B cell (primary cell): ENCODE measurements around the gene STEAP2. TPM values are rescaled to one million over a fixed set of nuclear protein-coding genes. Genes with fewer than 3 reads are reported as not detected.

Experiments
- ATAC-seq: fragments of 200-7000 bp; cut with Tn5 transposase; one replicate; pipeline ENCODE4 v1.10.0; 2021; ENCODE audit warnings: low read depth, mild to moderate bottlenecking, moderate number of reproducible peaks, moderate library complexity
- CTCF ChIA-PET: fragments of 350-600 bp; sonication (Branson Sonifier 250); formaldehyde crosslinking; loops from one replicate; lab custom pipeline; 2021; ENCODE audit warnings: antibody characterized with exemption, inconsistent platforms; lab: Charles Lee
- POLR2A ChIA-PET: fragments of 350-600 bp; sonication (Branson Sonifier 250); formaldehyde crosslinking; loops from one replicate; lab custom pipeline; 2021; ENCODE audit warnings: antibody characterized with exemption; lab: Charles Lee
- DNase-seq: peaks from one replicate; pipeline ENCODE4 v3.0.0; 2013
- H2AFZ ChIP-seq: 2 replicates; pipeline ENCODE4 v1.6.1; 2012; ENCODE audit warnings: mild to moderate bottlenecking, low read depth, low read length; ENCODE audit not compliant: insufficient read depth, poor library complexity, severe bottlenecking
- H3K27ac ChIP-seq, 2 donors: 1 replicate in 1 of 2; 2 replicates in 1 of 2; pipeline ENCODE4 v1.5.1; 2012 to 2013; ENCODE audit warnings: low read length in 2 of 2, mild to moderate bottlenecking in 2 of 2, moderate library complexity in 1 of 2
- H3K27me3 ChIP-seq, 4 experiments: fragments of 200-600 bp in 1 of 4; sonication (generic) in 1 of 4; replicated peaks in 1 of 4; 1 replicate in 2 of 4; 2 replicates in 2 of 4; pipeline versions ENCODE4 v1.6.1 to v1.7.0; 2013 to 2016; ENCODE audit warnings: low read length in 3 of 4, mild to moderate bottlenecking in 2 of 4, mixed read lengths in 1 of 4, moderate library complexity in 1 of 4; ENCODE audit not compliant: insufficient read depth in 4 of 4, control insufficient read depth in 3 of 4; ENCODE audit errors: control extremely low read depth in 1 of 4
- H3K36me3 ChIP-seq, 2 experiments: replicated peaks in 1 of 2; 1 replicate in 1 of 2; 2 replicates in 1 of 2; pipeline versions ENCODE4 v1.6.1 to v1.7.1; 2013; ENCODE audit warnings: low read length in 1 of 2; ENCODE audit not compliant: insufficient read depth in 2 of 2, control insufficient read depth in 1 of 2; ENCODE audit errors: control extremely low read depth in 1 of 2, extremely low read depth in 1 of 2
- H3K4me1 ChIP-seq, 2 donors: fragments of 200-600 bp in 1 of 2; sonication (generic) in 1 of 2; 1 replicate in 1 of 2; 2 replicates in 1 of 2; pipeline versions ENCODE4 v1.5.1 to v1.6.1; 2013 to 2017; ENCODE audit warnings: low read length in 2 of 2; ENCODE audit not compliant: control insufficient read depth in 2 of 2, insufficient read depth in 2 of 2
- H3K4me2 ChIP-seq: replicated peaks from 2 replicates; pipeline ENCODE3; 2012; ENCODE audit warnings: mild to moderate bottlenecking, low read depth, low read length; ENCODE audit not compliant: poor library complexity, severe bottlenecking
- H3K4me3 ChIP-seq, 5 experiments: fragments of 200-600 bp in 1 of 5; sonication (generic) in 1 of 5; 1 replicate in 3 of 5; 2 replicates in 2 of 5; pipeline versions ENCODE4 v1.5.1 to v1.7.0; 2011 to 2016; ENCODE audit warnings: low read length in 4 of 5, mild to moderate bottlenecking in 4 of 5, low read depth in 2 of 5, control low read depth in 1 of 5, moderate library complexity in 1 of 5; ENCODE audit not compliant: insufficient read depth in 1 of 5; ENCODE audit errors: control extremely low read depth in 1 of 5, extremely low read depth in 1 of 5
- H3K79me2 ChIP-seq: fragments of 200-600 bp; sonication (generic); one replicate; pipeline ENCODE4 v1.6.0; 2016; ENCODE audit warnings: low read length; ENCODE audit not compliant: control insufficient read depth, insufficient read depth
- H3K9ac ChIP-seq: fragments of 200-600 bp; sonication (generic); 2 replicates; pipeline ENCODE4 v1.6.1; 2017; ENCODE audit warnings: mild to moderate bottlenecking, low read length, moderate library complexity
- H3K9me3 ChIP-seq, 3 donors: one replicate each; pipeline versions ENCODE4 v1.6.1 to v1.7.1; 2013; ENCODE audit warnings: low read length in 2 of 3; ENCODE audit not compliant: control insufficient read depth in 2 of 3, insufficient read depth in 1 of 3; ENCODE audit errors: control extremely low read depth in 1 of 3
- H4K20me1 ChIP-seq: 2 replicates; pipeline ENCODE4 v1.6.0; 2012; ENCODE audit warnings: mild to moderate bottlenecking, low read length; ENCODE audit not compliant: insufficient read depth, control insufficient read depth, poor library complexity, severe bottlenecking
- H3K27ac Mint-ChIP-seq: one replicate; pipeline ENCODE4 v1.8.0; 2021; ENCODE audit warnings: mixed read lengths
- H3K27me3 Mint-ChIP-seq: one replicate; pipeline ENCODE4 v1.8.0; 2021; ENCODE audit warnings: mixed read lengths
- H3K4me1 Mint-ChIP-seq: one replicate; pipeline ENCODE4 v1.8.0; 2021; ENCODE audit warnings: mixed read lengths
- H3K4me3 Mint-ChIP-seq: one replicate; pipeline ENCODE4 v1.8.0; 2021; ENCODE audit warnings: mixed read lengths
- H3K9me3 Mint-ChIP-seq: one replicate; pipeline ENCODE4 v1.8.0; 2022; ENCODE audit warnings: mixed read lengths; ENCODE audit not compliant: insufficient read depth
- EZH2 ChIP-seq: IDR thresholded peaks from 2 replicates; pipeline ENCODE4 v1.6.1; 2012; ENCODE audit warnings: borderline replicate concordance, low read depth, mild to moderate bottlenecking, moderate library complexity, low read length; ENCODE audit not compliant: insufficient read depth, poor library complexity, severe bottlenecking
- whole genome bisulfite sequencing: methylation state at CpG from one replicate; pipeline ENCODE4 v1.1.5; 2013; ENCODE audit warnings: missing lambda C conversion rate; ENCODE audit not compliant: insufficient coverage; 5-methylcytosine and 5-hydroxymethylcytosine counted together
- intact Hi-C: fragments of 100-400 bp; cut with micrococcal nuclease; formaldehyde crosslinking; loops from one replicate; pipeline ENCODE4 v1.10.0; 2022
- polyA plus RNA-seq: library from polyadenylated mRNA; depleted of rRNA; stranded (reverse); fragments of >200 nt; gene quantifications from 2 replicates; pipeline ENCODE4 v1.2.3, GENCODE V29; 2012
- total RNA-seq, 2 donors: library from RNA; stranded (reverse); fragments of 120-200 nt in 1 of 2; gene quantifications; 1 replicate in 1 of 2; 2 replicates in 1 of 2; pipeline versions ENCODE4 v1.2.3 to v1.2.4, GENCODE V29; 2013 to 2022
- TF ChIP-seq, protein P1 (sequence below): fragments of 200-600 bp; IDR thresholded peaks from one replicate; pipeline ENCODE4 v1.8.0; 2022; ENCODE audit warnings: antibody characterized with exemption, mild to moderate bottlenecking

STEAP2 gene
- total and polyA plus RNA-seq, 2 donors (not counting 1 experiment from before 2014, with no cell fraction given): not detected

DNA sequence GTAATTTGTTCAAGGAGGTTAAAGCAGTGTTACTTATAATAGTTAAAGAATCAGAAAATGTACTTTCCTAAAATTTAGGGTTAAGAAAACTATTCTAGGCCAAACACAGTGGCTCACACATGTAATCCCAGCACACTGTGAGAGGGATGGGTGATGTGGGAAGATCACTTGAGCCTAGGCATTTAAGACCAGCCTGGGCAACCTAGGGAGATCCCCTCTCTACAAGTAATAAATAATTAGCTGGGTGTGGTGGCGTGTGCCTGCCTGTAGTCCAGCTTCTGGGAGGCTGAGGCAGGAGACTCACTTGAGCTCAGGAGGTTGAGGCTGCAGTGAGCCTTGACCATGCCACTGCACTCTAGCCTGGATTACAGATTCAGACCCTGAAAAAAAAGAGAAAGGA lies 3.6 kb upstream of the STEAP2 start:
- no peaks in the 10 kb centered on the region for H4K20me1 ChIP-seq
- H3K4me2 ChIP-seq: no peak overlapping the region
- Mint-ChIP-seq H3K27ac (no peak overlapping the region), H3K9me3 (no peaks in the 10 kb centered on the region), H3K4me1 (peaks cover 9% of the 10 kb centered on the region), H3K27me3 (peaks cover 19% of the 10 kb centered on the region), H3K4me3 (no peak overlapping the region)
- H3K36me3 ChIP-seq: no peaks in the 10 kb centered on the region
- intact Hi-C loops: no loop called here
- ChIA-PET POLR2A (no interaction called here), CTCF (no interaction called here)
- H2AFZ ChIP-seq: no peak overlapping the region
- H3K9ac ChIP-seq: no peak overlapping the region
- no peak for DNase-seq
- no peak overlapping the region for H3K4me3 ChIP-seq
- 88% methylated on average over 1 of the region's 1 CpG for WGBS
- no peaks in the 10 kb centered on the region for H3K9me3 ChIP-seq
- TF ChIP-seq EZH2: no peak
- TF ChIP-seq, protein P1, sequence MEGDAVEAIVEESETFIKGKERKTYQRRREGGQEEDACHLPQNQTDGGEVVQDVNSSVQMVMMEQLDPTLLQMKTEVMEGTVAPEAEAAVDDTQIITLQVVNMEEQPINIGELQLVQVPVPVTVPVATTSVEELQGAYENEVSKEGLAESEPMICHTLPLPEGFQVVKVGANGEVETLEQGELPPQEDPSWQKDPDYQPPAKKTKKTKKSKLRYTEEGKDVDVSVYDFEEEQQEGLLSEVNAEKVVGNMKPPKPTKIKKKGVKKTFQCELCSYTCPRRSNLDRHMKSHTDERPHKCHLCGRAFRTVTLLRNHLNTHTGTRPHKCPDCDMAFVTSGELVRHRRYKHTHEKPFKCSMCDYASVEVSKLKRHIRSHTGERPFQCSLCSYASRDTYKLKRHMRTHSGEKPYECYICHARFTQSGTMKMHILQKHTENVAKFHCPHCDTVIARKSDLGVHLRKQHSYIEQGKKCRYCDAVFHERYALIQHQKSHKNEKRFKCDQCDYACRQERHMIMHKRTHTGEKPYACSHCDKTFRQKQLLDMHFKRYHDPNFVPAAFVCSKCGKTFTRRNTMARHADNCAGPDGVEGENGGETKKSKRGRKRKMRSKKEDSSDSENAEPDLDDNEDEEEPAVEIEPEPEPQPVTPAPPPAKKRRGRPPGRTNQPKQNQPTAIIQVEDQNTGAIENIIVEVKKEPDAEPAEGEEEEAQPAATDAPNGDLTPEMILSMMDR: no peak
- H3K79me2 ChIP-seq: no peaks in the 10 kb centered on the region
- no peak for ATAC-seq
- H3K27ac ChIP-seq: no peak overlapping the region
- H3K4me1 ChIP-seq: peaks cover 7 to 14% of the 10 kb centered on the region in 2 donors
- peaks cover 0 to 21% (median 14%) of the 10 kb centered on the region in 4 experiments for H3K27me3 ChIP-seq

DNA sequence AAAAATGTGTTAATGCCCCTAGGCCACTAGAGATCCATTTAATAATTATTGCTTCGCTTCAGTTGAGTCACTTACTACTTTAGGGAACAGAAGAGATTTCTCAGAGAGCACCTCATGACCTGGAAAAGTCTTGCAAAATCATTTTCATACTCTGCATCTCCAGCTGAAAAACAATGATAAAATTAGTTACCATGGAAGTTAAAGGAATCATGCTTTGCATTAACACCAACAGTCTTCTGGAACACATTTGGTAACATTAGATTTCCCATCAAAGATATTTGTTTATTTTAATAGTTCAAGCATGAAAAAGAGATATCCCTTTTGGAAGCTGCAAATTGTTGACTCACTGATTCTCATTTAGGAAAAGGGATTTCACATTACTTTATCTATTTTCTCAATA lies 1.8 kb upstream of the STEAP2 start:
- CTCF ChIA-PET: no interaction called here
- no peaks in the 10 kb centered on the region for H3K9me3 Mint-ChIP-seq
- no CpG with 5 or more reads among the region's 1 CpG for WGBS
- no peak overlapping the region for H3K9ac ChIP-seq
- POLR2A ChIA-PET: no interaction called here
- peaks cover 9% of the 10 kb centered on the region for H3K4me1 Mint-ChIP-seq
- H4K20me1 ChIP-seq: no peaks in the 10 kb centered on the region
- H3K9me3 ChIP-seq: no peaks in the 10 kb centered on the region
- H2AFZ ChIP-seq: no peak overlapping the region
- DNase-seq: no peak
- no peak overlapping the region for H3K4me3 Mint-ChIP-seq
- peaks cover 0 to 25% (median 20%) of the 10 kb centered on the region in 4 experiments for H3K27me3 ChIP-seq
- no peaks in the 10 kb centered on the region for H3K79me2 ChIP-seq
- no peak overlapping the region for H3K27ac ChIP-seq
- H3K4me1 ChIP-seq: peaks cover 7 to 14% of the 10 kb centered on the region in 2 donors
- H3K4me2 ChIP-seq: no peak overlapping the region
- H3K27ac Mint-ChIP-seq: no peak overlapping the region
- H3K4me3 ChIP-seq: no peak overlapping the region
- TF ChIP-seq, protein P1: no peak
- TF ChIP-seq EZH2: no peak
- peaks cover 19% of the 10 kb centered on the region for H3K27me3 Mint-ChIP-seq
- H3K36me3 ChIP-seq: no peaks in the 10 kb centered on the region
- intact Hi-C loops: no loop called here
- ATAC-seq: no peak
